ENCODE results near the gene DNAJC6. TPM values are rescaled to one million over a fixed set of nuclear protein-coding genes. Genes with fewer than 3 reads are reported as not detected.

DNAJC6 gene
- total and polyA plus RNA-seq, 8 donors = 0.46 to 4.3 (median 1.9) TPM

- TF ChIP-seq CTCF (IDR thresholded peaks at IDR 0.05) = no peak
- H3K9me3 ChIP-seq = no peaks in the 10 kb centered on the region
- FAIRE-seq (no peak), DNase-seq (no peak), ATAC-seq (no peak)
- no peaks in the 10 kb centered on the region for H3K27me3 ChIP-seq
- H3K27ac ChIP-seq = no peak overlapping the region
- no peaks in the 10 kb centered on the region for H3K4me1 ChIP-seq
- H3K36me3 ChIP-seq = no peaks in the 10 kb centered on the region
- 64 to 65% methylated on average over 1 of the region's 1 CpG for WGBS, 2 donors
- no peak overlapping the region for H3K4me3 ChIP-seq
- intact Hi-C loops (cut with DNase I) = no loop called here
Observed at GRCh38 chr1:65409314-65409713, 100.0 kb downstream of the DNAJC6 start.

GRCh38 chr1:65409816-65410326 is 100.5 kb downstream of the DNAJC6 start:
- FAIRE-seq = no peak
- no peaks in the 10 kb centered on the region for H3K27me3 ChIP-seq
- no peak for TF ChIP-seq CTCF (IDR thresholded peaks at IDR 0.05)
- H3K4me1 ChIP-seq = no peaks in the 10 kb centered on the region
- H3K36me3 ChIP-seq = no peaks in the 10 kb centered on the region
- no peak for ATAC-seq
- DNase-seq = no peak
- WGBS, 2 donors = 95 to 97% methylated on average over 4 of the region's 4 CpGs
- intact Hi-C loops (cut with DNase I) = no loop called here
- H3K9me3 ChIP-seq = no peaks in the 10 kb centered on the region
- H3K27ac ChIP-seq = no peak overlapping the region
- H3K4me3 ChIP-seq = no peak overlapping the region

GRCh38 chr1:65412256-65412983 is 103.1 kb downstream of the DNAJC6 start:
- Histone ChIP-seq H3K27me3 (no peaks in the 10 kb centered on the region), H3K4me1 (no peaks in the 10 kb centered on the region), H3K4me3 (no peak overlapping the region), H3K9me3 (no peaks in the 10 kb centered on the region), H3K36me3 (no peaks in the 10 kb centered on the region), H3K27ac (no peak overlapping the region)
- DNase-seq (no peak), ATAC-seq (no peak), FAIRE-seq (no peak)
- 80 to 83% methylated on average over 4 of the region's 4 CpGs for WGBS, 2 donors
- TF ChIP-seq CTCF (IDR thresholded peaks at IDR 0.05) = no peak
- intact Hi-C loops (cut with DNase I) = no loop called here

- Histone ChIP-seq H3K27ac (no peak overlapping the region), H3K4me1 (no peaks in the 10 kb centered on the region), H3K36me3 (no peaks in the 10 kb centered on the region), H3K4me3 (no peak overlapping the region), H3K9me3 (no peaks in the 10 kb centered on the region), H3K27me3 (no peaks in the 10 kb centered on the region)
- TF ChIP-seq CTCF (IDR thresholded peaks at IDR 0.05) = no peak
- FAIRE-seq = no peak
- intact Hi-C loops (cut with DNase I) = no loop called here
- no peak for DNase-seq
- WGBS, 2 donors = 72 to 73% methylated on average over 3 of the region's 3 CpGs
- ATAC-seq = peak in 1 of 4 donors; percentile 29
Observed at GRCh38 chr1:65412984-65413375, 103.6 kb downstream of the DNAJC6 start.

GRCh38 chr1:65414538-65414937 is 105.2 kb downstream of the DNAJC6 start:
- Histone ChIP-seq H3K36me3 (no peaks in the 10 kb centered on the region), H3K27ac (no peak overlapping the region), H3K9me3 (no peaks in the 10 kb centered on the region), H3K27me3 (no peaks in the 10 kb centered on the region), H3K4me3 (no peak overlapping the region), H3K4me1 (peaks cover 0 to 4% (median 3%) of the 10 kb centered on the region in 3 donors)
- no peak for ATAC-seq
- intact Hi-C loops (cut with DNase I) = no loop called here
- FAIRE-seq = peak; percentile 82
- DNase-seq = no peak
- 56 to 61% methylated on average over 4 of the region's 4 CpGs for WGBS, 2 donors
- no peak for TF ChIP-seq CTCF (IDR thresholded peaks at IDR 0.05)

Measured in pancreas (tissue), 10 donors.